ENCODE data around the gene MED28. TPM values are rescaled to one million over a fixed set of nuclear protein-coding genes. Genes with fewer than 3 reads are reported as not detected.
A peak's percentile ranks its signal among the peaks of the same experiment; 100 is the strongest.

MED28 gene
- total RNA-seq, 4 donors from 2014 or later = 11.1 to 25.5 (median 19.4) TPM

DNA sequence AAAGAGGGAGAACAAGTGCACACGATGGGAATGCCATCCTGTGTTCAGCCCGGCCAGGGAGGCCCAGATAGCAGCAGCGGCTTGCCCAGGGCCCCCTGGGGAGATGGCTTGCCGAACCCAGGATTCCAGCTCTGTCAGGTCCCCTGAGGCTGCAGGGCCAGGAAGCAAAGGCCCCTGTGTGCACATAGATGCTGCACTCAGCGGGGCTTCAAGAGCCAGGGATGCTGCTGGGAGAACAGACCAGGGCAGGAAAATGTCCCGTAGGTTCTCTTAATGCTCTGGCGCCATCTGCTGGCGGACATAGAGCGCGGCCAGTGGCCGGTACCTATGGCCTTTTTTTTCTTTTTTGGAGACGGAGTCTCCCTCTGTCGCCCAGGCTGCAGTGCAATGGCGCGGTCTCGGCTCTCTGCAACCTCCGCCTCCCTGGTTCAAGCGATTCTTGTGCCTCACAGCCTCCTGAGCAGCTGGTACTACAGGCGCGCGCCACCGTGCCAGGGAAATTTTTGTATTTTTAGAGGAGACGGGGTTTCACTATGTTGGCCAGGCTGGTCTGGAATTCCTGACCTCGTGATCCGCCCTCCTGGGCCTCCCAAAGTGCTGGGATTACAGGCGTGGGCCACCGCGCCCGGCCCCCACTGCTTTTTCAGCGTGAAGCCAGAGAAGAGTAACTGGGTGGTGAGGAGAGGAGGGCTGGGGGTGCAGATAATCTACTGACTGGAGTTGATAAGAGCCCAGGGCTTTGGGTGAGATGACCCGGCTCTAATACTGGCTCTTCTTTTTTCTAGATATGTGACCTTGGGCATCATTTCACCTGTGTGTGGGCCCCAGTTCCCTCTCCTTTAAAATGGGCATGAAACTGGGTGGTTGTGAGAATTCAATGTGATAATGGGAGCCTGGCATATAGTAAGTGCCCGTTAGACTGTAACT is 22.5 kb downstream of the MED28 start:
- H3K4me3 ChIP-seq = no peak overlapping the region
- no peak for TF ChIP-seq POLR2AphosphoS5 (IDR thresholded peaks at IDR 0.05)
- TF ChIP-seq, protein P1, sequence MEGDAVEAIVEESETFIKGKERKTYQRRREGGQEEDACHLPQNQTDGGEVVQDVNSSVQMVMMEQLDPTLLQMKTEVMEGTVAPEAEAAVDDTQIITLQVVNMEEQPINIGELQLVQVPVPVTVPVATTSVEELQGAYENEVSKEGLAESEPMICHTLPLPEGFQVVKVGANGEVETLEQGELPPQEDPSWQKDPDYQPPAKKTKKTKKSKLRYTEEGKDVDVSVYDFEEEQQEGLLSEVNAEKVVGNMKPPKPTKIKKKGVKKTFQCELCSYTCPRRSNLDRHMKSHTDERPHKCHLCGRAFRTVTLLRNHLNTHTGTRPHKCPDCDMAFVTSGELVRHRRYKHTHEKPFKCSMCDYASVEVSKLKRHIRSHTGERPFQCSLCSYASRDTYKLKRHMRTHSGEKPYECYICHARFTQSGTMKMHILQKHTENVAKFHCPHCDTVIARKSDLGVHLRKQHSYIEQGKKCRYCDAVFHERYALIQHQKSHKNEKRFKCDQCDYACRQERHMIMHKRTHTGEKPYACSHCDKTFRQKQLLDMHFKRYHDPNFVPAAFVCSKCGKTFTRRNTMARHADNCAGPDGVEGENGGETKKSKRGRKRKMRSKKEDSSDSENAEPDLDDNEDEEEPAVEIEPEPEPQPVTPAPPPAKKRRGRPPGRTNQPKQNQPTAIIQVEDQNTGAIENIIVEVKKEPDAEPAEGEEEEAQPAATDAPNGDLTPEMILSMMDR (IDR thresholded peaks at IDR 0.05) = peak; percentile 75 to 93 (median 90)
- peak; percentile 77 for DNase-seq
- H3K4me1 ChIP-seq = no peaks in the 10 kb centered on the region
- peaks cover 0 to 22% (median 9%) of the 10 kb centered on the region in 4 donors for H3K36me3 ChIP-seq
- no peaks in the 10 kb centered on the region for H3K27me3 ChIP-seq
- intact Hi-C loops (cut with DNase I; ENCODE audit: low total_unique reads) (loop anchor here (5.0 kb wide), 1 partner anchor 90 kb away; no protein-coding TSS in a partner anchor), in situ Hi-C loops (cut with MboI; ENCODE audit: low pct_ligation_motif_present in 1 of 4, low pct_unique_long_range_greater_than_20kb in 1 of 4, low sequenced_read_pairs in 3 of 4) (loop anchor here in 1 of 4 donors (5.0 kb wide), 1 partner anchor 80 kb away; no protein-coding TSS in a partner anchor)
- H3K27ac ChIP-seq = no peak overlapping the region
- WGBS, 2 donors (ENCODE audit: low coverage in 1 of 2) = 58% methylated on average over 32 of the region's 32 CpGs; no CpG with 5 or more reads in 1 of the 2 donors
- H3K9me3 ChIP-seq = no peaks in the 10 kb centered on the region

DNA sequence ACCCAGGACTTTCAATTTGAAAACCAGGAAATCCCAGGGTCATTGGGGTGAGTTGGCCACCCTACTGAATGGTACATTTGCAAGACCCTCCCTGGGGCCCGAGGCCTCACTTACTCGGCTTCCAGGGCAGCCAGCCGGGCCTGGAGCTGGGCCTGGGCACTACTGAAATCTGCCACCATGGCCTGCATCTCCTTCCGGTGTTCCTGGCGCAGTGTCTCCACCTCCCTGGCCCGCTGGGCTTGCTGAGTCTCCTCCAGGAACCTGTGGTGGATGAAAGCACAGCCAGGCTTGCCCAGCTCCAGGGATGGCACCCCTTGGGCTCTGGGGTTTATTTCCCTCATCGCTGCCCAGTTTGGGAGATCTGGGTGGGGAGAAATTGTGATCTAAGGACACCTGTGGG is 24.7 kb downstream of the MED28 start:
- Histone ChIP-seq H3K9me3 (no peaks in the 10 kb centered on the region), H3K27ac (no peak overlapping the region), H3K4me1 (no peaks in the 10 kb centered on the region), H3K4me3 (no peak overlapping the region), H3K27me3 (no peaks in the 10 kb centered on the region), H3K36me3 (peaks cover 0 to 3% (median 0%) of the 10 kb centered on the region in 4 donors)
- in situ Hi-C loops (cut with MboI; ENCODE audit: low pct_ligation_motif_present in 1 of 4, low pct_unique_long_range_greater_than_20kb in 1 of 4, low sequenced_read_pairs in 3 of 4) (loop anchor here in 1 of 4 donors (5.0 kb wide), 1 partner anchor 82 kb away; no protein-coding TSS in a partner anchor), intact Hi-C loops (cut with DNase I; ENCODE audit: low total_unique reads) (loop anchor here (5.0 kb wide), 1 partner anchor 92 kb away; no protein-coding TSS in a partner anchor)
- WGBS, 2 donors (ENCODE audit: low coverage in 1 of 2) = 79% methylated on average over 7 of the region's 7 CpGs; no CpG with 5 or more reads in 1 of the 2 donors
- no peak for DNase-seq
- TF ChIP-seq POLR2A (IDR thresholded peaks at IDR 0.05) (no peak), POLR2AphosphoS5 (IDR thresholded peaks at IDR 0.05) (no peak), EP300 (IDR thresholded peaks at IDR 0.05; ENCODE audit: low read depth) (no peak)
- TF ChIP-seq, protein P1 (IDR thresholded peaks at IDR 0.05) = no peak

GRCh38 chr4:17642398-17642783 is 27.9 kb downstream of the MED28 start:
- Histone ChIP-seq H3K4me3 (no peak overlapping the region), H3K36me3 (no peaks in the 10 kb centered on the region), H3K27me3 (no peaks in the 10 kb centered on the region), H3K9me3 (no peaks in the 10 kb centered on the region), H3K4me1 (no peaks in the 10 kb centered on the region), H3K27ac (no peak overlapping the region)
- in situ Hi-C loops (cut with MboI; ENCODE audit: low pct_ligation_motif_present in 1 of 4, low pct_unique_long_range_greater_than_20kb in 1 of 4, low sequenced_read_pairs in 3 of 4) (no loop called here), intact Hi-C loops (cut with DNase I; ENCODE audit: low total_unique reads) (no loop called here)
- DNase-seq = no peak
- TF ChIP-seq, protein P1 (IDR thresholded peaks at IDR 0.05) = no peak
- TF ChIP-seq POLR2AphosphoS5 (IDR thresholded peaks at IDR 0.05) (no peak), EP300 (IDR thresholded peaks at IDR 0.05; ENCODE audit: low read depth) (no peak), POLR2A (IDR thresholded peaks at IDR 0.05) (no peak)
- WGBS, 2 donors (ENCODE audit: low coverage in 1 of 2) = 80 to 82% methylated on average over 1 of the region's 1 CpG

DNA sequence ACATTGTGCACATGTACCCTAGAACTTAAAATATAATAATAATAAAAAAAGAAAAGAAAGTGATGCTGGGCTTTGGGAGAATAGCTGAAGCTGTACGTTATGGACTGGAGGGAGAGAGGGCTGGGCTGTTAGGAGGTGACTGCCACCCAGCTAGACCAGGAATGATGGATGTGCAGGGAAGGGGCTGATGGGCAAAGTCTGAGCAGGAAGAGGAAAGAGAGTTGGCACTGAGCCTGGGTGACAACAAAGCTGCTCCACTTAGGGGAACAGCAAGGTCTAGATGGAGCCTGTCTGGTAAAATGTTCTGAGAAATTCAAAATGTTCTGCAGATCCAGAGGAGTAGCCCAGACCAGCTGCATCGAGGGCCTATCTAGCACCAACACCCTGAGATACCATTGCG is 32.3 kb downstream of the MED28 start:
- no peak for TF ChIP-seq POLR2AphosphoS5 (IDR thresholded peaks at IDR 0.05)
- TF ChIP-seq, protein P1 (IDR thresholded peaks at IDR 0.05) = no peak
- no peak for TF ChIP-seq POLR2A (IDR thresholded peaks at IDR 0.05)
- TF ChIP-seq EP300 (IDR thresholded peaks at IDR 0.05; ENCODE audit: low read depth) = no peak
- no peaks in the 10 kb centered on the region for H3K36me3 ChIP-seq
- WGBS, 2 donors (ENCODE audit: low coverage in 1 of 2) = 52 to 57% methylated on average over 3 of the region's 3 CpGs
- peak; percentile 43 for DNase-seq
- no peak overlapping the region for H3K27ac ChIP-seq
- H3K9me3 ChIP-seq = no peaks in the 10 kb centered on the region
- in situ Hi-C loops (cut with MboI; ENCODE audit: low pct_ligation_motif_present in 1 of 4, low pct_unique_long_range_greater_than_20kb in 1 of 4, low sequenced_read_pairs in 3 of 4) (no loop called here), intact Hi-C loops (cut with DNase I; ENCODE audit: low total_unique reads) (no loop called here)
- H3K4me3 ChIP-seq = no peak overlapping the region
- no peaks in the 10 kb centered on the region for H3K27me3 ChIP-seq
- H3K4me1 ChIP-seq = no peaks in the 10 kb centered on the region

All from transverse colon (tissue), 4 donors.